Measurements from ENCODE around the gene IARS1.
A peak's percentile ranks its signal among the peaks of the same experiment; 100 is the strongest.

- TF ChIP-seq POLR2A (IDR thresholded peaks at IDR 0.05; ENCODE audit: low read depth, low read length), result peak; percentile 24
- no peak for TF ChIP-seq CTCF (IDR thresholded peaks at IDR 0.05; ENCODE audit: extremely low read depth in 1 of 2, insufficient read depth in 1 of 2, low read depth in 1 of 2, low read length in 2 of 2)
These were observed 19.6 kb upstream of the IARS1 start for GRCh38 chr9:92312887-92313623.
